Epidermal melanocyte (primary cell): ENCODE measurements around the gene AFF3.
"Not testable (repeated sequence)": the region's sequence is repeated elsewhere in the genome, so short reads cannot be mapped to it uniquely, and the experiment has no call there.

Source experiments
- DNase-seq: peaks from one replicate; pipeline ENCODE4 v3.0.0; 2011; ENCODE audit warnings: low spot score; ENCODE audit not compliant: insufficient read length

AFF3 gene

GRCh38 chr2:100145893-100146656 lies 3.7 kb upstream of the AFF3 start:
- no peak for DNase-seq

GRCh38 chr2:100143286-100143685 lies 896 bp upstream of the AFF3 start:
- DNase-seq, result no peak

GRCh38 chr2:100141906-100142305 lies 484 bp downstream of the AFF3 start:
- DNase-seq, result no peak

GRCh38 chr2:100140582-100140981 lies 1.8 kb downstream of the AFF3 start:
- DNase-seq, result no peak

- DNase-seq, result no peak
Observed at GRCh38 chr2:100137866-100138570, 4.4 kb downstream of the AFF3 start.

- no peak for DNase-seq
Observed at GRCh38 chr2:100137318-100137717, 5.1 kb downstream of the AFF3 start.

GRCh38 chr2:100136310-100136709 lies 6.1 kb downstream of the AFF3 start:
- no peak for DNase-seq

GRCh38 chr2:100135415-100135814 lies 7.0 kb downstream of the AFF3 start:
- DNase-seq, result no peak

- no peak for DNase-seq
Observed at GRCh38 chr2:100130595-100131391, 11.6 kb downstream of the AFF3 start.

GRCh38 chr2:100126897-100127401 lies 15.4 kb downstream of the AFF3 start:
- no peak for DNase-seq

GRCh38 chr2:100126201-100126600 lies 16.2 kb downstream of the AFF3 start:
- DNase-seq, result no peak

GRCh38 chr2:100125626-100126025 lies 16.8 kb downstream of the AFF3 start:
- no peak for DNase-seq

GRCh38 chr2:100124761-100125160 lies 17.6 kb downstream of the AFF3 start:
- no peak for DNase-seq

- DNase-seq, result no peak
Observed at GRCh38 chr2:100121124-100121718, 21.2 kb downstream of the AFF3 start.

GRCh38 chr2:100119235-100119634 lies 23.2 kb downstream of the AFF3 start:
- DNase-seq, result no peak

GRCh38 chr2:100113990-100114433 lies 28.4 kb downstream of the AFF3 start:
- no peak for DNase-seq

GRCh38 chr2:100110614-100111000 lies 31.8 kb downstream of the AFF3 start:
- DNase-seq, result no peak

- DNase-seq, result no peak
Observed at GRCh38 chr2:100109986-100110613, 32.3 kb downstream of the AFF3 start.

- not testable (repeated sequence) for DNase-seq
Observed at GRCh38 chr2:100108648-100109020, 33.8 kb downstream of the AFF3 start.

- no peak for DNase-seq
Observed at GRCh38 chr2:100107906-100108647, 34.3 kb downstream of the AFF3 start.
